Measurements from ENCODE around the gene TMEM236. TPM values are rescaled to one million over a fixed set of nuclear protein-coding genes. Genes with fewer than 3 reads are reported as not detected.
A peak's percentile ranks its signal among the peaks of the same experiment; 100 is the strongest.

Gene TMEM236
- polyA plus RNA-seq, 1 of the 3 experiments (the other 2 are of a cell fraction) = 0.02 TPM

DNA sequence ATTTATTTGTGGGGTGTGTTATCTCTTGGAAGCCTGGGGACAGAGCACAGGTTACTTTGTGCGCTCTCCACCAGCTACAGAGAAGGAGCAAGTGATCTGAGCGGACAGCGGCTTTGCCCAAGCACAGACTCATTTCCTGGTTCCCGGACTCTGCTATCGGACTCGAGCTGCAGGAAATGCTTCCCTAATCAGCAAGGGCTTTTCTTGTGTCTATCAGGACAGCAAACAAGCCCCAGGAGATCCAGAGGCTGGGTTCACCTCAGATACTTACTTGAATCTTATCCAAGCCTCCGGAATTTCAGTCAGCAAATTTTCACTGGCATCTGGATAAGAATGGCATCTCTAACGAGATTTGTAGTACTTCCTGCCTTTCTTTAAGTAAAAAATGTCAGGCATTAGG lies 84.9 kb downstream of the TMEM236 start (continued):
- TF ChIP-seq, protein P1, sequence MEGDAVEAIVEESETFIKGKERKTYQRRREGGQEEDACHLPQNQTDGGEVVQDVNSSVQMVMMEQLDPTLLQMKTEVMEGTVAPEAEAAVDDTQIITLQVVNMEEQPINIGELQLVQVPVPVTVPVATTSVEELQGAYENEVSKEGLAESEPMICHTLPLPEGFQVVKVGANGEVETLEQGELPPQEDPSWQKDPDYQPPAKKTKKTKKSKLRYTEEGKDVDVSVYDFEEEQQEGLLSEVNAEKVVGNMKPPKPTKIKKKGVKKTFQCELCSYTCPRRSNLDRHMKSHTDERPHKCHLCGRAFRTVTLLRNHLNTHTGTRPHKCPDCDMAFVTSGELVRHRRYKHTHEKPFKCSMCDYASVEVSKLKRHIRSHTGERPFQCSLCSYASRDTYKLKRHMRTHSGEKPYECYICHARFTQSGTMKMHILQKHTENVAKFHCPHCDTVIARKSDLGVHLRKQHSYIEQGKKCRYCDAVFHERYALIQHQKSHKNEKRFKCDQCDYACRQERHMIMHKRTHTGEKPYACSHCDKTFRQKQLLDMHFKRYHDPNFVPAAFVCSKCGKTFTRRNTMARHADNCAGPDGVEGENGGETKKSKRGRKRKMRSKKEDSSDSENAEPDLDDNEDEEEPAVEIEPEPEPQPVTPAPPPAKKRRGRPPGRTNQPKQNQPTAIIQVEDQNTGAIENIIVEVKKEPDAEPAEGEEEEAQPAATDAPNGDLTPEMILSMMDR (IDR thresholded peaks at IDR 0.05) = no peak
- TF ChIP-seq, protein P2, sequence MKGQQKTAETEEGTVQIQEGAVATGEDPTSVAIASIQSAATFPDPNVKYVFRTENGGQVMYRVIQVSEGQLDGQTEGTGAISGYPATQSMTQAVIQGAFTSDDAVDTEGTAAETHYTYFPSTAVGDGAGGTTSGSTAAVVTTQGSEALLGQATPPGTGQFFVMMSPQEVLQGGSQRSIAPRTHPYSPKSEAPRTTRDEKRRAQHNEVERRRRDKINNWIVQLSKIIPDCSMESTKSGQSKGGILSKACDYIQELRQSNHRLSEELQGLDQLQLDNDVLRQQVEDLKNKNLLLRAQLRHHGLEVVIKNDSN (IDR thresholded peaks at IDR 0.05; ENCODE audit: borderline replicate concordance, low read depth) = no peak
- TF ChIP-seq NFIC (IDR thresholded peaks at IDR 0.05; ENCODE audit: borderline replicate concordance) (peak; percentile 44), TCF12 (IDR thresholded peaks at IDR 0.05) (no peak; the same call in 1 of the 2 replicates), RCOR1 (IDR thresholded peaks at IDR 0.05; ENCODE audit: low read length) (no peak), NRF1 (IDR thresholded peaks at IDR 0.05; ENCODE audit: low read depth, low read length) (no peak), ELF1 (IDR thresholded peaks at IDR 0.05) (peak; percentile 73), GATA2 (CRISPR knock-in tag; IDR thresholded peaks at IDR 0.05) (no peak)
- TF ChIP-seq, protein P3, sequence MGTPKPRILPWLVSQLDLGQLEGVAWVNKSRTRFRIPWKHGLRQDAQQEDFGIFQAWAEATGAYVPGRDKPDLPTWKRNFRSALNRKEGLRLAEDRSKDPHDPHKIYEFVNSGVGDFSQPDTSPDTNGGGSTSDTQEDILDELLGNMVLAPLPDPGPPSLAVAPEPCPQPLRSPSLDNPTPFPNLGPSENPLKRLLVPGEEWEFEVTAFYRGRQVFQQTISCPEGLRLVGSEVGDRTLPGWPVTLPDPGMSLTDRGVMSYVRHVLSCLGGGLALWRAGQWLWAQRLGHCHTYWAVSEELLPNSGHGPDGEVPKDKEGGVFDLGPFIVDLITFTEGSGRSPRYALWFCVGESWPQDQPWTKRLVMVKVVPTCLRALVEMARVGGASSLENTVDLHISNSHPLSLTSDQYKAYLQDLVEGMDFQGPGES (IDR thresholded peaks at IDR 0.05; ENCODE audit: low read depth, low read length) = no peak

DNA sequence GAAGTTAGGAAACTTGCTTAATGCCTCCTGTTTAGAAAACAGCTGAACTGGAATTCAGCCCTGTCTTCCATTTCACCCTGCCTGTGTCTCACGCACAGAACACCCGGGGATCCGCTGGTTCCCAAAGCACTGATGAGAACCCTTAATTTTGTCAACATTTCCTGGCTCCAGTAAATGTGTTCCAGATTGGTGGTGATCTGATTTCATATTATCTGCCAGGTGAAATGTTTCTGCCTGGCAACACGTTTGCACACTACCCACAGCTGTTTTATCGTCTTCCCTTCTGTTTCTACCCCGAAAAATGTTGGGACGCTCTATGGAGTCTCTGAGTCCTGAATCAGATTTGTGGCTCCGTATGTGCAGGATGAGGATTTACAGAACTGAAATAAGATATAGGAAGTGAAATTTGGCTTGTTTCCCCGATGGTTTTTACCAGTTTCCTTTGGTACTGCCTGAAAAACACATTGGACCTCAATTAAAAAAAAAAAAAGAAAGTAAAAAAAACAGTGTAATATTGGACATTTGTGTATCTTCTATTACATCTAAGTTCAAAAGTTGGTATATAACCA lies 86.2 kb downstream of the TMEM236 start:
- Histone ChIP-seq H3K27me3 (ENCODE audit: insufficient read depth) (no peaks in the 10 kb centered on the region), H3K9me3 (no peaks in the 10 kb centered on the region), H3F3A (replicated peaks; ENCODE audit: insufficient read depth) (peaks cover 21% of the 10 kb centered on the region), H2AFZ (ENCODE audit: low read depth) (no peak overlapping the region), H3K36me3 (replicated peaks in 1 of 2; ENCODE audit: control insufficient read depth in 1 of 2, insufficient read depth in 2 of 2, low read length in 1 of 2) (no peaks in the 10 kb centered on the region), H3K4me2 (no peak overlapping the region), H3K27ac (ENCODE audit: low read depth in 2 of 2, low read length in 1 of 2) (no peak overlapping the region), H3K79me2 (ENCODE audit: insufficient read depth) (no peaks in the 10 kb centered on the region), H3K4me3 (ENCODE audit: low read depth in 2 of 2, low read length in 1 of 2) (no peak overlapping the region), H3K4me1 (ENCODE audit: control insufficient read depth in 1 of 2, insufficient read depth in 2 of 2, low read depth in 1 of 2, low read length in 1 of 2) (peaks cover 14 to 15% of the 10 kb centered on the region in 2 experiments), H3K9ac (no peak overlapping the region), H3K9me2 (no peaks in the 10 kb centered on the region), H4K20me1 (ENCODE audit: insufficient read depth) (no peaks in the 10 kb centered on the region)
- WGBS (ENCODE audit: low lambda C conversion rate) = 62% methylated on average over 9 of the region's 9 CpGs
- peak; percentile 21 for DNase-seq
- TF ChIP-seq TEAD4 (IDR thresholded peaks at IDR 0.05; ENCODE audit: borderline replicate concordance, insufficient read depth) = no peak
- peak; percentile 87 for TF ChIP-seq RFX5 (IDR thresholded peaks at IDR 0.05; ENCODE audit: low read length)
- ChIA-PET POLR2A (no interaction called here), CTCF (interaction anchor here (1.0 to 3.0 kb wide), 3 partner anchors 9 to 378 kb away, joined by 3 to 13 read pairs (median 9); no protein-coding TSS in a partner anchor)

DNA sequence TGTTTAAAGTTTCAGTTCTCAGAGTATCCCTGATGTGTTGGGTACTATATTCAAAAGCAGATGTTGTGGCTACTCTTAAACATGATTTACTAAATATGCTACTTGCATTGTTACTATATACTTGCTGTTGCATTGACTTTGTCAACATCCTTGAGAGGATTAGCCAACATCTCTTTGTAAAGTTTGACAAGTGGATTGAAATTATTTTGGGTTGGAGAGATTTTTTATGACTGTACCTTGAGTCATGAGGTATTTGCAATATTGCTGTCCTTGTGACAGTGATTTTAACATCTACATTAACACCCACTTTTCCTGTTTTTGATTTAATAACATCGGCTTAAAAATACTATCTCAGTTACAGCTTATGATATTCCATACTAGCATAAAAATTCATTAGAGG lies 89.0 kb downstream of the TMEM236 start:
- no peak overlapping the region for H2AFZ ChIP-seq (ENCODE audit: low read depth)
- no peak overlapping the region for H3K4me3 ChIP-seq (ENCODE audit: low read depth in 2 of 2, low read length in 1 of 2)
- 74% methylated on average over 1 of the region's 1 CpG for WGBS (ENCODE audit: low lambda C conversion rate)
- TF ChIP-seq TAF1 (IDR thresholded peaks at IDR 0.05; ENCODE audit: borderline replicate concordance, low read depth, low read length) = no peak
- TF ChIP-seq FOXJ3 (CRISPR knock-in tag; IDR thresholded peaks at IDR 0.05) = no peak
- TF ChIP-seq, protein P1 (IDR thresholded peaks at IDR 0.05) = no peak
- TF ChIP-seq, protein P4, sequence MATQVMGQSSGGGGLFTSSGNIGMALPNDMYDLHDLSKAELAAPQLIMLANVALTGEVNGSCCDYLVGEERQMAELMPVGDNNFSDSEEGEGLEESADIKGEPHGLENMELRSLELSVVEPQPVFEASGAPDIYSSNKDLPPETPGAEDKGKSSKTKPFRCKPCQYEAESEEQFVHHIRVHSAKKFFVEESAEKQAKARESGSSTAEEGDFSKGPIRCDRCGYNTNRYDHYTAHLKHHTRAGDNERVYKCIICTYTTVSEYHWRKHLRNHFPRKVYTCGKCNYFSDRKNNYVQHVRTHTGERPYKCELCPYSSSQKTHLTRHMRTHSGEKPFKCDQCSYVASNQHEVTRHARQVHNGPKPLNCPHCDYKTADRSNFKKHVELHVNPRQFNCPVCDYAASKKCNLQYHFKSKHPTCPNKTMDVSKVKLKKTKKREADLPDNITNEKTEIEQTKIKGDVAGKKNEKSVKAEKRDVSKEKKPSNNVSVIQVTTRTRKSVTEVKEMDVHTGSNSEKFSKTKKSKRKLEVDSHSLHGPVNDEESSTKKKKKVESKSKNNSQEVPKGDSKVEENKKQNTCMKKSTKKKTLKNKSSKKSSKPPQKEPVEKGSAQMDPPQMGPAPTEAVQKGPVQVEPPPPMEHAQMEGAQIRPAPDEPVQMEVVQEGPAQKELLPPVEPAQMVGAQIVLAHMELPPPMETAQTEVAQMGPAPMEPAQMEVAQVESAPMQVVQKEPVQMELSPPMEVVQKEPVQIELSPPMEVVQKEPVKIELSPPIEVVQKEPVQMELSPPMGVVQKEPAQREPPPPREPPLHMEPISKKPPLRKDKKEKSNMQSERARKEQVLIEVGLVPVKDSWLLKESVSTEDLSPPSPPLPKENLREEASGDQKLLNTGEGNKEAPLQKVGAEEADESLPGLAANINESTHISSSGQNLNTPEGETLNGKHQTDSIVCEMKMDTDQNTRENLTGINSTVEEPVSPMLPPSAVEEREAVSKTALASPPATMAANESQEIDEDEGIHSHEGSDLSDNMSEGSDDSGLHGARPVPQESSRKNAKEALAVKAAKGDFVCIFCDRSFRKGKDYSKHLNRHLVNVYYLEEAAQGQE (IDR thresholded peaks at IDR 0.05; ENCODE audit: low read depth, low read length) = no peak
- TF ChIP-seq GATA2 (CRISPR knock-in tag; IDR thresholded peaks at IDR 0.05) = no peak
- TF ChIP-seq TCF12 (IDR thresholded peaks at IDR 0.05) = no peak
- no peak for TF ChIP-seq RFX5 (IDR thresholded peaks at IDR 0.05; ENCODE audit: low read length)
- TF ChIP-seq RAD21 (IDR thresholded peaks at IDR 0.05; ENCODE audit: low read length) = no peak
- no peak for TF ChIP-seq ELF1 (IDR thresholded peaks at IDR 0.05)

More for the DNA sequence above, 89.0 kb downstream of the TMEM236 start:
- Histone ChIP-seq H3K79me2 (ENCODE audit: insufficient read depth) (no peaks in the 10 kb centered on the region), H3K9me3 (no peaks in the 10 kb centered on the region), H3K27ac (ENCODE audit: low read depth in 2 of 2, low read length in 1 of 2) (no peak overlapping the region), H3K36me3 (replicated peaks in 1 of 2; ENCODE audit: control insufficient read depth in 1 of 2, insufficient read depth in 2 of 2, low read length in 1 of 2) (no peaks in the 10 kb centered on the region), H3K9ac (no peak overlapping the region), H3F3A (replicated peaks; ENCODE audit: insufficient read depth) (peaks cover 10% of the 10 kb centered on the region), H3K4me2 (no peak overlapping the region), H3K4me1 (ENCODE audit: control insufficient read depth in 1 of 2, insufficient read depth in 2 of 2, low read depth in 1 of 2, low read length in 1 of 2) (peaks cover 6 to 10% of the 10 kb centered on the region in 2 experiments), H3K27me3 (ENCODE audit: insufficient read depth) (no peaks in the 10 kb centered on the region), H3K9me2 (no peaks in the 10 kb centered on the region), H4K20me1 (ENCODE audit: insufficient read depth) (no peaks in the 10 kb centered on the region)
- ChIA-PET CTCF (interaction anchor here (1.0 kb wide), 1 partner anchor 375 kb away, joined by 3 read pairs; no protein-coding TSS in a partner anchor), POLR2A (no interaction called here)
- no peak for DNase-seq

Measured in SK-N-SH (cell line).